Adrenal gland (tissue), 12 donors: Measurements from ENCODE around the gene MUS81. TPM values are rescaled to one million over a fixed set of nuclear protein-coding genes. Genes with fewer than 3 reads are reported as not detected.

Experiments
- DNase-seq, 7 donors: peaks; one replicate each; pipeline ENCODE4 v3.0.0-alpha.2; 2019 to 2020
- H3K27ac ChIP-seq, 5 donors: fragments of 200-600 bp; sonication (generic) in 4 of 5; 1 replicate in 3 of 5; 2 replicates in 2 of 5; pipeline versions ENCODE4 v1.5.1 to v1.8.0; 2016 to 2020; ENCODE audit warnings: mild to moderate bottlenecking in 1 of 5
- H3K27me3 ChIP-seq: fragments of 200-600 bp; 2 replicates; pipeline ENCODE4 v1.8.0; 2021
- H3K36me3 ChIP-seq, 2 donors: fragments of 200-600 bp; replicated peaks in 1 of 2; 1 replicate in 1 of 2; 2 replicates in 1 of 2; pipeline versions ENCODE4 v1.5.1 to v1.8.0; 2018 to 2022
- H3K4me1 ChIP-seq, 2 donors: fragments of 200-600 bp; replicated peaks in 1 of 2; 1 replicate in 1 of 2; 2 replicates in 1 of 2; pipeline versions ENCODE4 v1.5.1 to v1.8.0; 2018 to 2021
- H3K4me3 ChIP-seq, 4 donors: fragments of 200-600 bp; sonication (generic) in 3 of 4; one replicate each; pipeline ENCODE4 v1.5.1; 2016 to 2018
- H3K9me3 ChIP-seq, 3 donors: fragments of 200-600 bp; sonication (generic) in 1 of 3; replicated peaks in 1 of 3; 1 replicate in 2 of 3; 2 replicates in 1 of 3; pipeline versions ENCODE4 v1.5.1 to v1.8.0; 2016 to 2021
- POLR2A ChIP-seq, 2 donors: fragments of 450-650 bp; IDR thresholded peaks; one replicate each; pipeline ENCODE4 v1.6.1; 2017; ENCODE audit warnings: antibody characterized with exemption in 2 of 2, mild to moderate bottlenecking in 2 of 2, moderate library complexity in 1 of 2
- WGBS, 4 donors: extraction: QIAGEN DNeasy Blood & Tissue Kit in 2 of 4; methylation state at CpG; one replicate each; pipeline versions ENCODE4 v1.1.5 to v1.1.7; 2013 to 2017; 5-methylcytosine and 5-hydroxymethylcytosine counted together
- intact Hi-C, 2 donors: fragments of 100-400 bp; cut with DNase I; formaldehyde crosslinking; loops; one replicate each; pipeline versions ENCODE4 v1.14.1 to v1.15.0; 2022 to 2023
- polyA plus RNA-seq, 3 donors: library from polyadenylated mRNA; stranded (reverse); fragments of 200-250 nt in 2 of 3; fragments of 350-450 nt in 1 of 3; fragmentation: Illumina TruSeq in 1 of 3; extraction: RNeasy Lipid Tissue Mini Kit (QIAGEN cat#74804) in 1 of 3; gene quantifications; one replicate each; pipeline ENCODE4 v1.2.3, GENCODE V29; 2013 to 2014
- total RNA-seq, 9 donors: library from RNA; depleted of rRNA in 4 of 9; stranded (reverse); fragments of >200 nt in 4 of 9; fragments of 120-200 nt in 1 of 9; fragmentation: NEBNext Ultra II Directional in 1 of 9; extraction: Animal tissue kit (Norgen Biotek cat#: 25700) in 1 of 9; gene quantifications; one replicate each; pipeline versions ENCODE4 v1.1.0 to v1.2.4, GENCODE V29; 2013 to 2023
- TF ChIP-seq, protein P1 (sequence below), 6 experiments: fragments of 450-650 bp in 4 of 6; fragments of 200-600 bp in 2 of 6; sonication (generic) in 1 of 6; IDR thresholded peaks; 1 replicate in 5 of 6; 2 replicates in 1 of 6; pipeline versions ENCODE4 v1.5.1 to v1.8.0; 2016 to 2021; ENCODE audit warnings: antibody characterized with exemption in 6 of 6, mild to moderate bottlenecking in 2 of 6, moderate library complexity in 1 of 6
- donor health status: healthy with polysubstance abuse.
- donor health status: Bipolar disorder and iron deficiency.
- donor health status: DM: yes; HTN: yes; CAD: no.
- donor health status: DM: no; HTN: no; CAD: no.
- donor health status: DM: no; HTN: no; CAD: no.
- donor health status: DM: yes; HTN: yes; CAD: no.

MUS81 gene
- total and polyA plus RNA-seq, 12 donors: 16.1 to 147 (median 41.1) TPM

DNA sequence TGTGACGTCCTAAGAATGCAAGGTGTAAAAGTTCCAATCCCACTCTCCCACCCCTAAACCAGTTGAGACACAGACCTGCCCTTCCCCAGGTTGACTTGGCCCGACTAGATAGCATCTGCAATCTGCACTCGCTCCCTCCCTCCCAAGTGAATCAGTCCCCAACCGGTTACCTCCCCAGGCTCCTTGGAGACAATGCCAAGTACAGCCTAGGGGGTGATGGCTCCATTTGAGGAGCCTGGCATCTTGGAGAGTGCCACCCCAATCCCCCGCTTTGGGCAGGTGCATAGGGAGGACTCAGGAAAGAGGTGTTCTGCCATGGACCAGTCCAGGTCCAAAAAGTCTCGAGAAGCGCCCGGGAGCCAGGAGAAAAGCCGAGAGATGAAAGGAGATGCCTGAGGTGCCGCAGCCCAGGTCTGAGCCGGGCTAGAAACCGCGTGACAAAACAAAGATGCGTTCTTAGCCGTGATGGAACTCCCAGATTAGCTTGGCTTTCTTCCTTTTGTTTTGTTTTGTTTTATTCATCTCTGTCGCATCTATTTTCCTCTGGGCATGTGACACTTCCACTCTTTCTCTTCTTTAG is 45.2 kb upstream of the MUS81 start:
- H3K4me3 ChIP-seq: no peak overlapping the region
- H3K36me3 ChIP-seq: no peaks in the 10 kb centered on the region
- intact Hi-C loops: loop anchor here (5.0 kb wide), 2 partner anchors 33 to 98 kb away; partner anchors contain the start of gene AP5B1 (in 1 of the 2)
- TF ChIP-seq POLR2A (IDR thresholded peaks at IDR 0.05): no peak
- TF ChIP-seq, protein P1, sequence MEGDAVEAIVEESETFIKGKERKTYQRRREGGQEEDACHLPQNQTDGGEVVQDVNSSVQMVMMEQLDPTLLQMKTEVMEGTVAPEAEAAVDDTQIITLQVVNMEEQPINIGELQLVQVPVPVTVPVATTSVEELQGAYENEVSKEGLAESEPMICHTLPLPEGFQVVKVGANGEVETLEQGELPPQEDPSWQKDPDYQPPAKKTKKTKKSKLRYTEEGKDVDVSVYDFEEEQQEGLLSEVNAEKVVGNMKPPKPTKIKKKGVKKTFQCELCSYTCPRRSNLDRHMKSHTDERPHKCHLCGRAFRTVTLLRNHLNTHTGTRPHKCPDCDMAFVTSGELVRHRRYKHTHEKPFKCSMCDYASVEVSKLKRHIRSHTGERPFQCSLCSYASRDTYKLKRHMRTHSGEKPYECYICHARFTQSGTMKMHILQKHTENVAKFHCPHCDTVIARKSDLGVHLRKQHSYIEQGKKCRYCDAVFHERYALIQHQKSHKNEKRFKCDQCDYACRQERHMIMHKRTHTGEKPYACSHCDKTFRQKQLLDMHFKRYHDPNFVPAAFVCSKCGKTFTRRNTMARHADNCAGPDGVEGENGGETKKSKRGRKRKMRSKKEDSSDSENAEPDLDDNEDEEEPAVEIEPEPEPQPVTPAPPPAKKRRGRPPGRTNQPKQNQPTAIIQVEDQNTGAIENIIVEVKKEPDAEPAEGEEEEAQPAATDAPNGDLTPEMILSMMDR (IDR thresholded peaks at IDR 0.05): no peak
- H3K4me1 ChIP-seq: peaks cover 0 to 12% of the 10 kb centered on the region in 2 donors
- no peaks in the 10 kb centered on the region for H3K27me3 ChIP-seq
- 90 to 93% (median 92%) methylated on average over 16 of the region's 16 CpGs for WGBS, 4 donors
- H3K9me3 ChIP-seq: no peaks in the 10 kb centered on the region
- no peak for DNase-seq
- no peak overlapping the region for H3K27ac ChIP-seq

DNA sequence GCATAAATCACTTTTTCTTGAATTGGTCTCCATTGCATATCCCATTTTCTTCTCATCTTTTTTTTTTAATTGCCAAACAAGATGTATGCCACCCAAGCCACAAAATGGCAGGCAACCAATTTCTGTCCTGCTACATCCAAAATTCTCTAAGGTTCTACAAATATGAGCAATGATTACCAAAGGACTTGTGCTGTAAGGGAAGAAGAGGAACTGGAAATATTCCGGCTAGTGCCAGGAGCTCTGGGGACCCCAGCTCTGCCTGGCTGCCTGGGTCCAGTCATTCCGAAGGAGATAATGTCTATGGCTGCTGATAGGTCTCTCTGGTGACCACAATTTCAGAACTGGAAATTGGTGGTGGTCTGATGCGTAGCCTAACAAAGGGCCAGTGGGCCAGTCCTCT is 43.5 kb upstream of the MUS81 start:
- Histone ChIP-seq H3K27me3 (no peaks in the 10 kb centered on the region), H3K27ac (no peak overlapping the region), H3K4me3 (no peak overlapping the region), H3K36me3 (no peaks in the 10 kb centered on the region), H3K9me3 (no peaks in the 10 kb centered on the region), H3K4me1 (peaks cover 0 to 12% of the 10 kb centered on the region in 2 donors)
- intact Hi-C loops: loop anchor here (5.0 kb wide), 2 partner anchors 34 to 99 kb away; partner anchors contain the start of gene AP5B1 (in 1 of the 2)
- DNase-seq: no peak
- TF ChIP-seq, protein P1 (IDR thresholded peaks at IDR 0.05): no peak
- TF ChIP-seq POLR2A (IDR thresholded peaks at IDR 0.05): no peak
- 78 to 92% (median 91%) methylated on average over 3 of the region's 3 CpGs for WGBS, 4 donors

DNA sequence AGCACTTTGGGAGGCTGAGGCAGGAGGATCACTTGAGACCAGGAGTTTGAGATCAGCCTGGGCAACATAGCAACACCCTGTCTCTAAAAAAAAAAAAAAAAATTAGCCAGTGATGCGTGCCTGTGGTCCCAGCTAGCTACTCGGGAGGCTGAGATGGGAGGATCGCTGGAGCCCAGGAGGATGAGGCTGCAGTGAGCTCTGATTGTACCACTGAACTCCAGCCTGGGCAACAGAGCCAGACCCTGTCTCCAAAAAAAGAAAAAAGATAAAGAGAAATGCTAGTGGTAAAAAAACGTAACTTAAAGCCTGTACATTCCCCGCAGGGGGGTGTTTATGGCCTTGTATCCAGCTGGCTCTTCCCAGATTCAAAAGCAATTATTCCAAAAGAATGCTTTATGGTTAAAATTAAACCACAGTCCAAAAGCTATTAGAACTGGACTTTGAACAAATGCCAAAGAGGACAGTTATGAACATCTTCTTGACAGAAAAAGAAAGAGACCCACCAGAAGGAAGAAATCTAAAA is 42.9 kb upstream of the MUS81 start:
- Histone ChIP-seq H3K9me3 (no peaks in the 10 kb centered on the region), H3K4me3 (peak overlapping the region in 3 of 4 donors; percentile 29 to 73 (median 48)), H3K4me1 (peaks cover 0 to 12% of the 10 kb centered on the region in 2 donors), H3K27ac (peak overlapping the region in 2 of 5 donors; percentile 71 to 75), H3K27me3 (no peaks in the 10 kb centered on the region), H3K36me3 (no peaks in the 10 kb centered on the region)
- intact Hi-C loops: loop anchor here (5.0 kb wide), 2 partner anchors 35 to 100 kb away; partner anchors contain the start of gene AP5B1 (in 1 of the 2)
- 59 to 68% (median 63%) methylated on average over 5 of the region's 5 CpGs for WGBS, 4 donors
- no peak for DNase-seq
- TF ChIP-seq POLR2A (IDR thresholded peaks at IDR 0.05): no peak
- TF ChIP-seq, protein P1 (IDR thresholded peaks at IDR 0.05): no peak

DNA sequence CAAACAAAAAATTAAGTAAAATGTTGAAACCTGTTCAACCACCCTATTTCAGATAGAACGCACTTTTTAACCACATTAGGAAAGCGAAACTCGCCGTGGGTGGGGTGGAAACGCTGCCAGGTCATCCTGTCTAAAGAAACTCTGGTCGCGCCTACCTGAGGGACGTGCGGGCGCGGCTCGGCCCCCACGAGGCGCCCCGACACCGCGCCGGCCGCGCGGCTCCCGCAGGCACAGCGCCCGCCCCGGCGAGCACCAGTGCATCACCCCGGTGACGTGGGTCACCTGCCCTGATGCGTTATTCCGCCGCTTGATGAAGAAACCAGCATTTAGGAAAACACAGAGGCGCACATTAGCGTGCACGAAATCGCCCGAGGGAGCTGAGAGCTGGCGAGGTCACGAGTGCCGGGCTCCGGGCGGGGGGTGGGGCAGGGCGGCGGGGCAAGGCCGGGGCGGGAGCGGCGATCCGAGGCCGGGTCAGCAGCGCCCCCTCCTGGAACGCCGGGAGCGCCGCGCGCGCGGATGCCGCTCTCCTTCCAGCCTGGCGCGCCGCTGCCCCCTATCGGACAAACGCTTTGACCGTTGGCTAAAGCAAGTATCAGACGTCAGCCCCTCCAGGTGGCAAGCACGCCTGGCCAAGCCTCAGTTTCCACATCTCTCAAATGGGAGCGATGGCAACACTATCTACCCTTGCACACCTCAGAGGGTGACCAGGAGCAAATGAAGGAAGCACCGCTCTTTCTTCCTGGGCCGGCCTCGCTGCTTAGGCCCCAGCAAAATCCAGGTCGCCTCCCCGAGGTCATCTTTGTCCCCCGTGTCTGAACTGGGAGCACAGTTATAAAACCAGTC is 42.2 kb upstream of the MUS81 start:
- no peaks in the 10 kb centered on the region for H3K36me3 ChIP-seq
- H3K4me1 ChIP-seq: peaks cover 0 to 12% of the 10 kb centered on the region in 2 donors
- DNase-seq: peak; percentile 89 to 96 (median 95)
- no peaks in the 10 kb centered on the region for H3K27me3 ChIP-seq
- TF ChIP-seq, protein P1 (IDR thresholded peaks at IDR 0.05): peak; percentile 79 to 100 (median 94)
- peak in 1 of 2 donors; percentile 8 for TF ChIP-seq POLR2A (IDR thresholded peaks at IDR 0.05)
- peak overlapping the region in 4 of 5 donors; percentile 20 to 83 (median 73) for H3K27ac ChIP-seq
- intact Hi-C loops: loop anchor here (1.0 to 5.0 kb wide), 3 partner anchors 36 to 101 kb away; partner anchors contain the start of gene AP5B1 (in 2 of the 2)
- 5 to 13% (median 9%) methylated on average over 30 to 74 of the region's 74 CpGs for WGBS, 4 donors
- no peaks in the 10 kb centered on the region for H3K9me3 ChIP-seq
- peak overlapping the region in 3 of 4 donors; percentile 29 to 73 (median 48) for H3K4me3 ChIP-seq
